NCI-H2196 treated with DMSO at 0.1 percent for 48 hours (cell line): ENCODE results near the gene MEX3C.

ENCODE experiments used
- DNase-seq: peaks from one replicate; lab custom pipeline; 2025; ENCODE audit not compliant: unreplicated experiment; lab: John Stamatoyannopoulos, UW

Gene MEX3C

DNA sequence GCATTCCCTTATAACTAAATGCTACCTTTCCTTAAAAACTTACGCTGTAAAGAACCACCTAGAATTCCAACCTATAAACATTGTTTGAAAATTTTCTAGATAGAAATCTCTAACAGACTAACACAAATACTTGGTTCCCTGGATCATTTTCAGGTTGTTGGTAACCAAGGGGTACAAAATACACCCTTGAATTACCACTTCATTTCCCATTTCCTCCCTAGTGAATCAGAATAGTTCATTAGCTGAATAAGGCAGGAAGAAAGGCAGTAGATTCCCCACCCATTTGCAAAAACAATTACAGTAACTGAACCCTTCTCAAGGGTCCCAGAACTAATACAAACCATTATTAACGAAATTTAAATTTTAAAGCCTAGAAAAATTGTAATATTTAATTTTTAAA, 5.5 kb downstream of the MEX3C start:
- no peak for DNase-seq

- DNase-seq: no peak
These were observed 6.3 kb downstream of the MEX3C start for GRCh38 chr18:51191128-51191717.

DNA sequence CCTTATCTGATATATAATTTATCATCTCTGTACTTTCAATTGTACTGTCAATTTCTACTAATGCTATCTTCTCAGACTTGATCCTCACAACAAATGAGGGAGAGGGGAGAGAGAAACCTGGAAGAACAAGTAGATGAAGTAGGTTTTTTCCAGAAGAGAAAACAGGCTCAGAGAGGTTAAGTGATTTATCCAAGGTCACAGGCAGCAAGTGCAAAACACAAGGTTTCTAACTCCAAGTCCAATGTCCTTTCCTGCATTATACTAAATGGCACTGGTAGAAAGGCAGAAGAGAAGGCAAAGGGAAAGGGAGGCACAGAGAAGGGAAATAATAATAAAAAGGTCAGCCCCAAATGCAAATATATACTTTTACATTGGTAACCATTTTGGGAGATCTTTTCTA, 7.5 kb downstream of the MEX3C start:
- DNase-seq: no peak

DNA sequence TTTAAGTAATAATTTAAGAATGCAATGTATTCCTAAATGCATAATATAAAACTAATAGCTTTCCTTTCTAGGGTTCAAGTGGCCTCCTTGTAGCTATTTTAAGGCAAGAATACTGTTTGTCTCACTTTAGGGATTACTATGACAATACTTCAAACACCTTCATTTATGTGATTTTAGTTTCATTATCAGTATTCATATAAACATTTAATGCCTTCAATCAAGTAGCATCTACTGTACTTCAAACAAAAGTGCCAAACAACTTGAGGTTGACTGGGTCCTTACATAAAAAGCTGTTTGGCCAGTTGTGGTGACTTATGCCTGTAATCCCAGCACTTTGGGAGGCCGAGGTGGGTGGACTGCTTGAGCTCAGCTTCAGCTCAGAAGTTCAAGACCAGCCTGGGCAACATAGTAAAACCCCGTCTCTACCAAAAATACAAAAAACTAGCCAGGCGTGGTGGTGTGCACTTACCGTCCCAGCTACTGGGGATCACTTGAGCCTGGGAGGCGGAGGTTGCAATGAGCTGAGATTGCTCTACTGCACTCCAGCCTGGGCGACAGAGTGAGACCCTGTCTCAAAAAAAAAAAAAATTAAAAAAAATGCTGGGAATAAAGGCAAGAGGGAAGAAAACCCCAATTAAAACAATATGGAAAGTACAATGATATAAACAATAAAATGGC, 9.3 kb downstream of the MEX3C start:
- DNase-seq: no peak

DNA sequence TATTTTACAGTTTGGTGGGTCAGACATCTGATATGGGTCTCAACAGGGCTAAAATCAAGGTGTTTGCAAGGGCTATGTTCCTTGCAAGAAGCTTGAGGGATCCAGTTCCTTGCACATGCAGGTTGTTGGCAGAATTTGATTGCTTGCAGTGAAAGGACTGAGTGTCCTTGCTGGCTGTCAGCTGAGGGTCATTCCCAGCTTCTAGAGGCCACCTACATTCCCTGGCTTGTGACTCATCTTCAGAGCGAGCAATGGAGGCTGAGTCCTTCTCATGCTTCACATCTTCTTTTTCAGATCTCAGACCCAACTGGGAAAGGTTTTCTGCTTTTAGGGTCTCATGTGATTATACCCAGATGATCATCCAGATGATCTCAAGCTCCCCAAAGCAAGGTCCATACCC, 12.4 kb downstream of the MEX3C start:
- no peak for DNase-seq

GRCh38 chr18:51184091-51184457, 13.4 kb downstream of the MEX3C start:
- no peak for DNase-seq

- no peak for DNase-seq
These were observed 13.9 kb downstream of the MEX3C start for GRCh38 chr18:51183372-51184090.

- no peak for DNase-seq
These were observed 14.7 kb downstream of the MEX3C start for GRCh38 chr18:51182824-51183223.

DNA sequence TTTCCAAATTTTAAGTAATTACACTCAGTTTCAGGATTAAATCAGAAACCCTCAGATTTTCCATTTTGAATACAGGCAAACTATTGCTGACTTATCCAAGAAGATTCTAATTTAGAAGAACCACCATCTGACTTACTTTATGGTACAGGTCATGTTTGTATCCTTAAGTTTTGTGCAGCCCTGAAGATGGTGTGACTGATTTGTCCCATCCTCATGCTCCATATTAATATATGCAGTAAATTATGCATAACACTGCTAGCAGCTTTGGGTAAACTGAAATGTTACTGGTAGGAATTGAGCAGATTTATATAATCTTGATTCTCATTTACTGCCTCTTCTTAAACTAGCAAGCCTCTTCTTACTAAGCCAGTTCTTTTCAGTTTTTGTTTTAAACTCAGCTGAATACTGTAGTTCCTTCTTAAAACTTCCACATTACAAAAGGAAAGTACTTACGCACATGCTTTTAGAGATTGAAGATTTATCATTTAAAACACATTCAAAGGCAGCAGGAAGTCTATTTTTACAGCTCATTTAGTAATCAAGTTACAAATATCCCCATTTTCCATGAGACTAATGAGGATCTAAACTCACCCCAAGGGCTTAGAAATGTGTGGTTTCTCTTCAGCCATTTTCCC, 25.7 kb downstream of the MEX3C start:
- DNase-seq: no peak

DNA sequence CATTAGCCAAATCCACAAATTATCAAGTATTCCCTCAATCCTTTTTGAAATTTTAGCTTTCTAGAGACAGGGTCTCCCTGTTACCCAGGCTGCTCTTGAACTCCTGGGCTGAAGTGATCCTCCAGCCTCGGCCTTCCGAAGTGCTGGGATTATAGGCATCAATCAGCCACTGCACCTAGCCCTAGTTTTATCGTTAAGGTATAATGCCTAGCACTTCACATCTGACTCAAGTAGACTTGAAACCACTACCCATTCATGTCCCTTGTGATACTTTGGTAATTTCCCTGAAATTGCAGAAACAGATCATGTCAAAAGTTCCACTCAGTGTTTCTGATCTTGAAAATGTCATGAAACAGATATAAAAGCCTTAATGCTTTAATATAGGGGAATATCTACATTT, 26.3 kb downstream of the MEX3C start:
- DNase-seq: no peak

- no peak for DNase-seq
These were observed 26.8 kb downstream of the MEX3C start for GRCh38 chr18:51170664-51171063.

DNA sequence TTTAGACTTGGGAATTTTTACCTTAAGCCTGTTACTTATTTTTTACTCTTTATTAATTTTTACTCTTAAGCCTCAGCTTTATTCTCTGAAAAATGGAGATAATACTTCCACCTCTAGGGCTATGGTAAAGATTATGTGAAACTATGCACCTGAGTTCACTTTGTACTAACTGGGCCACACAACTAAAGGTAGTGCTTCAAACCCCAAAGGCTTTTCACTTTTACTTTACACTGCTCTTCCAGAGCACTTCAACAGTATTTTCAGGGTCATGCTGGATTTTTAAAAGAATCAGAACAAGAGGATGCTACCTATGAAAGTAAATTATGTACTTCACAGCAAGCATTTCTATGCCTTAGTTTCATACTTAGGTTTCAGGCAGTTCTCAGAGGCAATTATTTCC, 27.8 kb downstream of the MEX3C start:
- no peak for DNase-seq

GRCh38 chr18:51168960-51169662, 28.4 kb downstream of the MEX3C start:
- DNase-seq: no peak

- no peak for DNase-seq
These were observed 29.3 kb downstream of the MEX3C start for GRCh38 chr18:51168026-51168742.

DNA sequence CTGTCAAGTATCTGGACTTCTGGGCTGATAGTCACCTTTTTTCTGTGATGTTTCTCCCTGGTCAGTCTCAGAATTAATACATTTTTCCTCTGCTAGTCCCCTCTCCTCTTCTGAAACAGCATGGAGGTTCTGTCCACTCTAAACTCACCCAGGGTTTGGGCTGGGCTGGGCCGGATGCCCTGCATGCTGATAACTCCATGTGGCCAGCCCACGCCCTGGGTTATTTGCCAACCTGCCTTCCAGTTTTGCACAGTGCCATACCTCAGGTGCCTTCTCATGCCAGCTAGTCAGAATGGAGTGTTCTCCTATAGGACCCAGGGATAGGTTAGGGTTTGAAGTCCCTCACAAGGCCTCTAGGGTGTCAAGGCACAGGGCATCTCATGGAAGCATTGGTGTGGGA, 32.2 kb downstream of the MEX3C start:
- no peak for DNase-seq

GRCh38 chr18:51164761-51165281, 32.7 kb downstream of the MEX3C start:
- DNase-seq: no peak

DNA sequence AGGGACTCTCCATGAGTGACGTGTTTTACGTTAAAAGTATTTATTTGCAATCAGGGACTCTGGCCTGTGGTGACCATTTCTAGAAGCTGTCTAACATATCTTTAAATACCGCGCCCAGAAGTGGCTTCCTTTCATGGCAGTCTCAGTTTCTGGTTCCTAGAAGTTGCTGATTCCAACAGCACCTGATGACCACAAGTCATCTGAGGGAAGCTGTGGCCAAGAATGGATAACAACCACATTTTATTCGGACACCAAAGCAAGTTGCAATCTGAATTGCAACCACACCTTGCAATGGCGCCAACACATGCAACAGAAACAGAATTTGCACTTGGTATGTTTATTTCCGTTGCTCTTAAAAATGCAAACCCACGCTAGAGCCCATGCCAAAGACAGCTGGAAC, 33.1 kb downstream of the MEX3C start:
- DNase-seq: no peak

GRCh38 chr18:51163543-51163942, 33.9 kb downstream of the MEX3C start:
- DNase-seq: no peak

DNA sequence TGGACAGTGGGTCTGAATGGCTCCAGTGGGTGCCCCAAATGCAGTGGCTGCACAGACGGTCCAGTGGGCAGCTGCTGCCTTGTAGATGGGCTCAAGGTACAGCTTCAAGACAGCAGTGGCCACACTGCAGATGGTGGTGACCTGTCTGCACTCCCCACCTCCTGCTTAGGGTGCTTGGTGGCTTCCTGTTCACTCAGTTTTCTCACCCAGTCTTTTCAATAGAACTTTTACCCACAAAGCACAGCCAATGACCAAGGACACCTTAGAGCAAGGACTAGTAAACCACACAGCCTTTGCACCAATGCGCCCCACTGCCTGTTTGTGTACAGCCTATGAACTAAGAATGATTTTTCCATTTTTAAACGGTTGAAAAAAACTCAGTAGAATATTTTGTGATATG, 34.9 kb downstream of the MEX3C start:
- DNase-seq: no peak

DNA sequence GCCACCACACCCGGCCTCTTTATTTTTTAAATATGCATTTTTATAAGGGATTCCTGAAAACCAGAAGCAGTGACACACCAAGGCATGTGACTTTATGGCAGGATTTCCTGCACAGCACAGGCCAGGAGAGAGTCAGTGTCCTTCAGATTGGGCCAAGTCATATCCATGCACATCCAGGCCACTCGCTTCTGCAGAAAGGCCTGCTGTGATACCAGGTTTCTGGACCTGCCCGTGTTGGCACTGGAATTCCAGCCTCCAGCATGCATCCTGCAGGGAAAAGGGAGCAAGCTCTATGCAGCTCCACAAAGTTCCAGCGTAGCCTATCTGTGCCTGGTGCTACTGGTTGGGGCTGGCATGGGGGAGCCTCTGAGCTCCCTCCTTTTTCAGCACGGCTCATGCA, 36.8 kb downstream of the MEX3C start:
- no peak for DNase-seq

GRCh38 chr18:51157215-51157614, 40.3 kb downstream of the MEX3C start:
- DNase-seq: no peak
